Measurements from ENCODE around the gene CRYGS.
"Not testable (repeated sequence)": the region's sequence is repeated elsewhere in the genome, so short reads cannot be mapped to it uniquely, and the experiment has no call there.

Gene CRYGS

GRCh38 chr3:186506191-186506739, 37.9 kb downstream of the CRYGS start:
- H3K9me3 ChIP-seq (ENCODE audit: control insufficient read depth, insufficient read depth, low read length), result no peaks in the 10 kb centered on the region
- no peaks in the 10 kb centered on the region for H4K20me1 ChIP-seq (ENCODE audit: control insufficient read depth, insufficient read depth, low read depth, low read length)
- peaks cover 18% of the 10 kb centered on the region for H3K27me3 ChIP-seq (ENCODE audit: control insufficient read depth, low read length)

GRCh38 chr3:186502966-186503712, 41.0 kb downstream of the CRYGS start:
- Histone ChIP-seq H3K79me2 (ENCODE audit: control insufficient read depth, low read length) (no peaks in the 10 kb centered on the region), H3K9me3 (ENCODE audit: control insufficient read depth, insufficient read depth, low read length) (no peaks in the 10 kb centered on the region), H4K20me1 (ENCODE audit: control insufficient read depth, insufficient read depth, low read depth, low read length) (no peaks in the 10 kb centered on the region), H3K4me3 (ENCODE audit: low read length) (no peak overlapping the region), H3K4me2 (ENCODE audit: low read length) (no peak overlapping the region), H3K27ac (ENCODE audit: low read depth, low read length) (no peak overlapping the region), H3K4me1 (ENCODE audit: control insufficient read depth, low read length) (no peaks in the 10 kb centered on the region), H3K36me3 (ENCODE audit: control insufficient read depth, low read length) (no peaks in the 10 kb centered on the region), H3F3A (ENCODE audit: control insufficient read depth, insufficient read depth) (no peaks in the 10 kb centered on the region), H3K27me3 (ENCODE audit: control insufficient read depth, low read length) (peaks cover 18% of the 10 kb centered on the region), H3K9me2 (replicated peaks; ENCODE audit: control insufficient read depth, low read length) (no peaks in the 10 kb centered on the region)
- TF ChIP-seq CTCF (IDR thresholded peaks at IDR 0.05; ENCODE audit: low read depth, low read length, poor library complexity, severe bottlenecking), result no peak
- TF ChIP-seq EZH2phosphoT487 (IDR thresholded peaks at IDR 0.05; ENCODE audit: borderline replicate concordance, low read length), result no peak

More at GRCh38 chr3:186506191-186506739, 37.9 kb downstream of the CRYGS start:
- no peak overlapping the region for H3K4me3 ChIP-seq (ENCODE audit: low read length)
- no peaks in the 10 kb centered on the region for H3K4me1 ChIP-seq (ENCODE audit: control insufficient read depth, low read length)
- H3F3A ChIP-seq (ENCODE audit: control insufficient read depth, insufficient read depth), result no peaks in the 10 kb centered on the region
- no peak overlapping the region for H3K4me2 ChIP-seq (ENCODE audit: low read length)
- H3K79me2 ChIP-seq (ENCODE audit: control insufficient read depth, low read length), result no peaks in the 10 kb centered on the region
- no peak overlapping the region for H3K27ac ChIP-seq (ENCODE audit: low read depth, low read length)
- no peaks in the 10 kb centered on the region for H3K9me2 ChIP-seq (replicated peaks; ENCODE audit: control insufficient read depth, low read length)
- TF ChIP-seq CTCF (IDR thresholded peaks at IDR 0.05; ENCODE audit: low read depth, low read length, poor library complexity, severe bottlenecking) (no peak), EZH2phosphoT487 (IDR thresholded peaks at IDR 0.05; ENCODE audit: borderline replicate concordance, low read length) (no peak)
- no peaks in the 10 kb centered on the region for H3K36me3 ChIP-seq (ENCODE audit: control insufficient read depth, low read length)

GRCh38 chr3:186502138-186502948, 41.8 kb downstream of the CRYGS start:
- H3K27me3 ChIP-seq (ENCODE audit: control insufficient read depth, low read length), result peaks cover 18% of the 10 kb centered on the region
- no peaks in the 10 kb centered on the region for H4K20me1 ChIP-seq (ENCODE audit: control insufficient read depth, insufficient read depth, low read depth, low read length)
- H3K9me2 ChIP-seq (replicated peaks; ENCODE audit: control insufficient read depth, low read length), result no peaks in the 10 kb centered on the region
- no peak overlapping the region for H3K4me2 ChIP-seq (ENCODE audit: low read length)
- H3K36me3 ChIP-seq (ENCODE audit: control insufficient read depth, low read length), result no peaks in the 10 kb centered on the region
- no peaks in the 10 kb centered on the region for H3K9me3 ChIP-seq (ENCODE audit: control insufficient read depth, insufficient read depth, low read length)
- H3K27ac ChIP-seq (ENCODE audit: low read depth, low read length), result no peak overlapping the region
- TF ChIP-seq CTCF (IDR thresholded peaks at IDR 0.05; ENCODE audit: low read depth, low read length, poor library complexity, severe bottlenecking), result no peak
- no peak for TF ChIP-seq EZH2phosphoT487 (IDR thresholded peaks at IDR 0.05; ENCODE audit: borderline replicate concordance, low read length)
- no peaks in the 10 kb centered on the region for H3K4me1 ChIP-seq (ENCODE audit: control insufficient read depth, low read length)
- no peaks in the 10 kb centered on the region for H3K79me2 ChIP-seq (ENCODE audit: control insufficient read depth, low read length)
- H3K4me3 ChIP-seq (ENCODE audit: low read length), result no peak overlapping the region
- no peaks in the 10 kb centered on the region for H3F3A ChIP-seq (ENCODE audit: control insufficient read depth, insufficient read depth)

GRCh38 chr3:186499949-186500348, 44.2 kb downstream of the CRYGS start:
- H3K9me2 ChIP-seq (replicated peaks; ENCODE audit: control insufficient read depth, low read length); H3K4me1 ChIP-seq (ENCODE audit: control insufficient read depth, low read length); H3K79me2 ChIP-seq (ENCODE audit: control insufficient read depth, low read length); H3K36me3 ChIP-seq (ENCODE audit: control insufficient read depth, low read length); H3K9me3 ChIP-seq (ENCODE audit: control insufficient read depth, insufficient read depth, low read length); H3K4me2 ChIP-seq (ENCODE audit: low read length); H4K20me1 ChIP-seq (ENCODE audit: control insufficient read depth, insufficient read depth, low read depth, low read length); H3K27ac ChIP-seq (ENCODE audit: low read depth, low read length); H3F3A ChIP-seq (ENCODE audit: control insufficient read depth, insufficient read depth); H3K4me3 ChIP-seq (ENCODE audit: low read length): not testable (repeated sequence)
- H3K27me3 ChIP-seq (ENCODE audit: control insufficient read depth, low read length), result peaks cover 20% of the 10 kb centered on the region

- H3K36me3 ChIP-seq (ENCODE audit: control insufficient read depth, low read length); H3F3A ChIP-seq (ENCODE audit: control insufficient read depth, insufficient read depth); H3K4me2 ChIP-seq (ENCODE audit: low read length); H3K4me3 ChIP-seq (ENCODE audit: low read length); H4K20me1 ChIP-seq (ENCODE audit: control insufficient read depth, insufficient read depth, low read depth, low read length); H3K27ac ChIP-seq (ENCODE audit: low read depth, low read length); H3K9me2 ChIP-seq (replicated peaks; ENCODE audit: control insufficient read depth, low read length); H3K79me2 ChIP-seq (ENCODE audit: control insufficient read depth, low read length); H3K9me3 ChIP-seq (ENCODE audit: control insufficient read depth, insufficient read depth, low read length); H3K4me1 ChIP-seq (ENCODE audit: control insufficient read depth, low read length): not testable (repeated sequence)
- peaks cover 11% of the 10 kb centered on the region for H3K27me3 ChIP-seq (ENCODE audit: control insufficient read depth, low read length)
These were observed 46.2 kb downstream of the CRYGS start for GRCh38 chr3:186498022-186498421.
